HEK293 (cell line): Measurements from ENCODE around the gene XPO5.

Source experiments
- CTCF ChIA-PET: fragments of 350-600 bp; formaldehyde crosslinking; extraction: SDS; loops from one replicate; lab custom pipeline; 2021; ENCODE audit warnings: antibody characterized with exemption; lab: Yijun Ruan, JAX
- POLR2A ChIA-PET: fragments of 300-600 bp; formaldehyde crosslinking; extraction: SDS; loops from one replicate; lab custom pipeline; 2020; ENCODE audit warnings: antibody characterized with exemption, inconsistent platforms; lab: Yijun Ruan, JAX
- H3K27ac ChIP-seq: fragments of 200-500 bp; sonication (Bioruptor generic); 2 replicates; pipeline ENCODE4 v1.5.1; 2014; ENCODE audit warnings: low read depth, low read length, control low read depth, inconsistent platforms; ENCODE audit errors: extremely low read depth
- H3K36me3 ChIP-seq, 2 experiments: fragments of 200-500 bp in 1 of 2; sonication (Bioruptor generic) in 1 of 2; 1 replicate in 1 of 2; 2 replicates in 1 of 2; pipeline ENCODE4 v1.5.1; 2014 to 2017; ENCODE audit warnings: inconsistent platforms in 2 of 2, low read length in 2 of 2; ENCODE audit not compliant: control insufficient read depth in 2 of 2, insufficient read depth in 1 of 2
- H3K4me1 ChIP-seq: fragments of 200-500 bp; sonication (Bioruptor generic); 2 replicates; pipeline ENCODE4 v1.5.1; 2014; ENCODE audit warnings: mild to moderate bottlenecking, low read length, inconsistent platforms; ENCODE audit not compliant: control insufficient read depth, insufficient read depth
- H3K4me3 ChIP-seq: 2 replicates; pipeline ENCODE4 v1.5.1; 2011; ENCODE audit warnings: low read depth, mild to moderate bottlenecking, control low read depth, low read length, moderate library complexity
- H3K9me3 ChIP-seq: fragments of 200-500 bp; sonication (Bioruptor generic); 2 replicates; pipeline ENCODE4 v1.5.1; 2014; ENCODE audit warnings: low read depth, low read length, inconsistent platforms; ENCODE audit not compliant: control insufficient read depth, insufficient read depth
- ATF2 ChIP-seq: fragments of 450-650 bp; formaldehyde crosslinking; IDR thresholded peaks from 2 replicates; pipeline ENCODE4 v1.5.1; 2016; ENCODE audit warnings: missing biosample characterization, missing genetic modification characterization, low read depth
- HOXD13 ChIP-seq: sonication (generic); formaldehyde crosslinking; IDR thresholded peaks from 2 replicates; pipeline ENCODE4 v1.8.0; 2022; ENCODE audit warnings: missing genetic modification reagents, borderline replicate concordance
- PRDM10 ChIP-seq: fragments of 450-650 bp; formaldehyde crosslinking; IDR thresholded peaks from 2 replicates; pipeline ENCODE4 v1.5.1; 2016; ENCODE audit warnings: missing biosample characterization, missing genetic modification characterization
- PRDM6 ChIP-seq: fragments of 450-650 bp; formaldehyde crosslinking; IDR thresholded peaks from 2 replicates; pipeline ENCODE4 v1.5.1; 2017; ENCODE audit warnings: missing biosample characterization, missing genetic modification characterization
- RBAK ChIP-seq: fragments of 450-650 bp; formaldehyde crosslinking; IDR thresholded peaks from 2 replicates; pipeline ENCODE4 v1.5.1; 2016; ENCODE audit warnings: missing biosample characterization, missing genetic modification characterization
- SALL2 ChIP-seq: fragments of 450-650 bp; formaldehyde crosslinking; IDR thresholded peaks from 2 replicates; pipeline ENCODE4 v1.5.0; 2017; ENCODE audit warnings: missing biosample characterization, mild to moderate bottlenecking, missing genetic modification characterization, borderline replicate concordance
- SCRT2 ChIP-seq: fragments of 450-650 bp; formaldehyde crosslinking; IDR thresholded peaks from 2 replicates; pipeline ENCODE4 v1.5.1; 2016; ENCODE audit warnings: missing biosample characterization, missing genetic modification characterization
- WT1 ChIP-seq: fragments of 450-650 bp; formaldehyde crosslinking; IDR thresholded peaks from 2 replicates; pipeline ENCODE4 v1.5.1; 2016; ENCODE audit warnings: missing biosample characterization, missing genetic modification characterization
- YY2 ChIP-seq: fragments of 450-650 bp; formaldehyde crosslinking; IDR thresholded peaks from 2 replicates; pipeline ENCODE4 v1.5.1; 2016; ENCODE audit warnings: missing biosample characterization, missing genetic modification characterization
- ZBTB26 ChIP-seq: fragments of 450-650 bp; formaldehyde crosslinking; optimal IDR thresholded peaks from 2 replicates; pipeline ENCODE3; 2016; ENCODE audit warnings: missing biosample characterization, mild to moderate bottlenecking, missing genetic modification characterization
- ZNF146 ChIP-seq: fragments of 450-650 bp; formaldehyde crosslinking; IDR thresholded peaks from 2 replicates; pipeline ENCODE4 v1.5.1; 2016; ENCODE audit warnings: missing biosample characterization, missing genetic modification characterization
- ZNF223 ChIP-seq: fragments of 450-650 bp; formaldehyde crosslinking; IDR thresholded peaks from 2 replicates; pipeline ENCODE4 v1.5.1; 2016; ENCODE audit warnings: missing biosample characterization, missing genetic modification characterization
- ZNF248 ChIP-seq: fragments of 450-650 bp; formaldehyde crosslinking; IDR thresholded peaks from 2 replicates; pipeline ENCODE4 v1.5.1; 2017; ENCODE audit warnings: missing biosample characterization, missing genetic modification characterization
- ZNF37A ChIP-seq: fragments of 450-650 bp; IDR thresholded peaks from 2 replicates; pipeline ENCODE4 v1.5.1; 2018; ENCODE audit warnings: missing biosample characterization, missing genetic modification characterization
- ZNF426 ChIP-seq: fragments of 450-650 bp; formaldehyde crosslinking; IDR thresholded peaks from 2 replicates; pipeline ENCODE4 v1.5.1; 2017; ENCODE audit warnings: missing biosample characterization, missing genetic modification characterization, mild to moderate bottlenecking, inconsistent platforms, moderate library complexity
- ZNF488 ChIP-seq: fragments of 450-650 bp; formaldehyde crosslinking; IDR thresholded peaks from 2 replicates; pipeline ENCODE4 v1.5.1; 2016; ENCODE audit warnings: missing biosample characterization, missing genetic modification characterization
- ZNF501 ChIP-seq: fragments of 450-650 bp; formaldehyde crosslinking; IDR thresholded peaks from 2 replicates; pipeline ENCODE4 v1.5.1; 2016; ENCODE audit warnings: missing biosample characterization, missing genetic modification characterization
- ZNF544 ChIP-seq: fragments of 450-650 bp; formaldehyde crosslinking; IDR thresholded peaks from 2 replicates; pipeline ENCODE4 v1.5.0; 2017; ENCODE audit warnings: missing biosample characterization, missing genetic modification characterization
- ZNF626 ChIP-seq: fragments of 450-650 bp; sonication (Bioruptor Pico); formaldehyde crosslinking; IDR thresholded peaks from 2 replicates; pipeline ENCODE4 v1.5.1; 2018; ENCODE audit warnings: missing biosample characterization, missing genetic modification characterization, inconsistent platforms
- ZSCAN4 ChIP-seq: fragments of 450-650 bp; formaldehyde crosslinking; IDR thresholded peaks from 2 replicates; pipeline ENCODE4 v1.5.1; 2017; ENCODE audit warnings: missing biosample characterization, missing genetic modification characterization

XPO5 gene

GRCh38 chr6:43504756-43505593 lies 70.9 kb downstream of the XPO5 start:
- Histone ChIP-seq H3K4me3 (no peak overlapping the region), H3K4me1 (no peaks in the 10 kb centered on the region), H3K36me3 (peaks cover 3 to 59% of the 10 kb centered on the region in 2 experiments; a peak in 2 of 3 replicates), H3K27ac (no peak overlapping the region), H3K9me3 (no peaks in the 10 kb centered on the region)
- ChIA-PET POLR2A (interaction anchor here (0.6 to 3.3 kb wide), 4 partner anchors 8 to 77 kb away, joined by 3 to 14 read pairs (median 3); partner anchors contain the start of genes ABCC10, POLR1C, TJAP1 and YIPF3), CTCF (interaction anchor here (0.9 to 8.5 kb wide), 10 partner anchors 11 to 574 kb away, joined by 3 to 142 read pairs (median 16); partner anchors contain the start of genes ABCC10, DLK2, POLR1C and YIPF3)
- TF ChIP-seq ZNF248 (tag by site-specific recombination) (no peak), ZNF488 (tag by site-specific recombination) (no peak), ZBTB26 (no peak), ZNF626 (no peak), ZNF426 (no peak), ZNF146 (tag by site-specific recombination) (no peak), ZSCAN4 (tag by site-specific recombination) (no peak), SALL2 (tag by site-specific recombination) (no peak), ATF2 (tag by site-specific recombination) (no peak), YY2 (tag by site-specific recombination) (no peak), WT1 (tag by site-specific recombination) (no peak), RBAK (no peak), HOXD13 (CRISPR knock-in tag) (no peak), ZNF544 (tag by site-specific recombination) (no peak), ZNF501 (tag by site-specific recombination) (no peak), PRDM6 (no peak), ZNF223 (tag by site-specific recombination) (no peak)

- TF ChIP-seq PRDM10 (tag by site-specific recombination) (peak; percentile 68), ZNF37A (no peak), SCRT2 (peak; percentile 85)
- TF ChIP-seq, all 188 proteins: peak for 2
- H3K36me3 ChIP-seq = peaks cover 8 to 74% of the 10 kb centered on the region in 2 experiments; a peak in 2 of 3 replicates
- ChIA-PET CTCF (interaction anchor here (0.6 to 1.5 kb wide), 3 partner anchors 10 to 50 kb away, joined by 3 to 7 read pairs (median 5); no protein-coding TSS in a partner anchor), POLR2A (no interaction called here)
- no peak overlapping the region for H3K4me3 ChIP-seq
- H3K27ac ChIP-seq = no peak overlapping the region
- no peaks in the 10 kb centered on the region for H3K9me3 ChIP-seq
- H3K4me1 ChIP-seq = no peaks in the 10 kb centered on the region
Measured at GRCh38 chr6:43503443-43503842, 72.4 kb downstream of the XPO5 start.
